OCI-LY7 (cell line): ENCODE data around the gene CLPSL1. TPM values are rescaled to one million over a fixed set of nuclear protein-coding genes. Genes with fewer than 3 reads are reported as not detected.

Experiments used
- BruUV-seq: library from RNA; stranded (reverse); fragments of 400-500 nt; replicated peaks from 2 replicates; lab custom pipeline; 2021; lab: Mats Ljungman, UMichigan
- CTCF ChIA-PET: fragments of 300-600 bp; sonication (Branson Sonifier 250); formaldehyde crosslinking; loops from one replicate; lab custom pipeline; 2022; ENCODE audit warnings: antibody characterized with exemption; ENCODE audit not compliant: unreplicated experiment; lab: Charles Lee
- POLR2A ChIA-PET: fragments of 300-600 bp; sonication (Branson Sonifier 250); formaldehyde crosslinking; loops from one replicate; lab custom pipeline; 2022; ENCODE audit warnings: antibody characterized with exemption; lab: Charles Lee
- DNase-seq: peaks from one replicate; pipeline ENCODE4 v3.0.0-alpha.2; 2015; ENCODE audit warnings: low spot score
- H2AFZ ChIP-seq: fragments of 200-600 bp; sonication (generic), shearing (Covaris generic); 2 replicates; pipeline ENCODE4 v1.6.1; 2014; ENCODE audit warnings: mild to moderate bottlenecking, antibody characterized with exemption, low read length, moderate library complexity
- H3K27ac ChIP-seq: fragments of 200-600 bp; sonication (generic); 2 replicates; pipeline ENCODE4 v1.5.1; 2014; ENCODE audit warnings: mixed run types, low read depth, mild to moderate bottlenecking, moderate library complexity, low read length, inconsistent platforms; ENCODE audit not compliant: poor library complexity, severe bottlenecking
- H3K36me3 ChIP-seq: fragments of 200-600 bp; sonication (generic); 2 replicates; pipeline ENCODE4 v1.6.1; 2014; ENCODE audit warnings: mild to moderate bottlenecking, antibody characterized with exemption, low read length, moderate library complexity, mixed read lengths; ENCODE audit not compliant: insufficient read depth
- H3K4me1 ChIP-seq: fragments of 200-600 bp; sonication (generic); 2 replicates; pipeline ENCODE4 v1.5.1; 2014; ENCODE audit warnings: mild to moderate bottlenecking, low read length; ENCODE audit not compliant: insufficient read depth, poor library complexity, severe bottlenecking
- H3K4me2 ChIP-seq: fragments of 200-600 bp; sonication (generic); 2 replicates; pipeline ENCODE4 v1.6.1; 2014; ENCODE audit warnings: mild to moderate bottlenecking, low read length
- H3K4me3 ChIP-seq: fragments of 200-600 bp; sonication (generic); 2 replicates; pipeline ENCODE4 v1.5.1; 2014; ENCODE audit warnings: mild to moderate bottlenecking, low read depth, low read length; ENCODE audit not compliant: poor library complexity, severe bottlenecking
- H3K79me2 ChIP-seq: fragments of 200-600 bp; sonication (generic); 2 replicates; pipeline ENCODE4 v1.6.1; 2016; ENCODE audit warnings: low read depth, mild to moderate bottlenecking, low read length, moderate library complexity, mixed read lengths; ENCODE audit not compliant: insufficient read depth
- H3K9me2 ChIP-seq: fragments of 200-600 bp; sonication (generic); 2 replicates; pipeline ENCODE4 v1.6.1; 2016; ENCODE audit warnings: mild to moderate bottlenecking, low read length, mixed read lengths; ENCODE audit not compliant: insufficient read depth
- H3K9me3 ChIP-seq: fragments of 200-600 bp; sonication (generic); 2 replicates; pipeline ENCODE4 v1.6.1; 2014; ENCODE audit warnings: mild to moderate bottlenecking, mixed run types, low read length, mixed read lengths
- H4K20me1 ChIP-seq: fragments of 200-600 bp; sonication (generic); 2 replicates; pipeline ENCODE4 v1.6.1; 2014; ENCODE audit warnings: mild to moderate bottlenecking, antibody characterized with exemption, low read length, moderate library complexity, mixed read lengths; ENCODE audit not compliant: insufficient read depth
- EZH2phosphoT487 ChIP-seq: fragments of 200-600 bp; sonication (generic); IDR thresholded peaks from 2 replicates; pipeline ENCODE4 v1.6.1; 2018; ENCODE audit warnings: low read depth, borderline replicate concordance, mild to moderate bottlenecking, mixed run types, antibody characterized with exemption, low read length, moderate library complexity, mixed read lengths
- intact Hi-C: fragments of 100-400 bp; cut with micrococcal nuclease; formaldehyde crosslinking; loops from one replicate; pipeline ENCODE4 v1.10.0; 2022; ENCODE audit not compliant: unreplicated experiment
- total RNA-seq, 2 experiments: library from RNA; depleted of rRNA in 1 of 2; stranded (reverse); fragments of >200 nt in 1 of 2; shearing (Covaris generic) in 1 of 2; gene quantifications; 2 replicates each; pipeline ENCODE4 v1.2.3, GENCODE V29; 2014 to 2022
- TF ChIP-seq, protein P1 (sequence below): fragments of 200-600 bp; sonication (generic); conservative IDR thresholded peaks from 2 replicates; pipeline ENCODE4 v1.5.1; 2014; ENCODE audit warnings: mild to moderate bottlenecking, antibody characterized with exemption, low read length, moderate library complexity, mixed read lengths

CLPSL1 gene
- total RNA-seq, 2 experiments from 2014 or later: not detected

DNA sequence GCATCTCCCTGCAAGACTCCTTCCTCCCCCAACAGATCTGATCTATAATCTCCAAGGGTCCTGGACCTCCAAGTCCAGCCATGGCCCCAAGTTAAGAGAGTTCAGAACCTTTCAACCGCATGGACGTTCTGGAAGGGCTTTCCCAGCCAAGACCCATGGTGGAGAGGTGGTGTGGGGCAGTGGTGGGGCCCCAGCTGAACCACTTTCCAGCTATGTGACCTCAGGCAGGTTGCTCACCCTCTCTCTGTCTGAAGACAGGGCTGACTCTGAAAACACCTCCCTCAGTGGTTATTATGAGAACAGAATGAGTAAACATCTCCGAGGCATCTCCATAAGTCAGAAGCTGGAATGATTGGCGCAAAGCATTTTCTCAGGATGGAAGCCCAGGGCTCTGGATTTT, 15.4 kb downstream of the CLPSL1 start:
- DNase-seq: no peak
- no TSS peak for BruUV-seq
- intact Hi-C loops: no loop called here
- Histone ChIP-seq H3K9me3 (no peaks in the 10 kb centered on the region), H3K9me2 (no peaks in the 10 kb centered on the region), H2AFZ (no peak overlapping the region), H3K79me2 (no peaks in the 10 kb centered on the region), H3K4me3 (no peak overlapping the region), H4K20me1 (no peaks in the 10 kb centered on the region), H3K4me1 (no peaks in the 10 kb centered on the region), H3K4me2 (no peak overlapping the region), H3K27ac (no peak overlapping the region), H3K36me3 (no peaks in the 10 kb centered on the region)
- ChIA-PET CTCF (no interaction called here), POLR2A (interaction anchor here (0.6 to 1.2 kb wide), 3 partner anchors 133 to 189 kb away, joined by 3 read pairs; no protein-coding TSS in a partner anchor)
- TF ChIP-seq, protein P1, sequence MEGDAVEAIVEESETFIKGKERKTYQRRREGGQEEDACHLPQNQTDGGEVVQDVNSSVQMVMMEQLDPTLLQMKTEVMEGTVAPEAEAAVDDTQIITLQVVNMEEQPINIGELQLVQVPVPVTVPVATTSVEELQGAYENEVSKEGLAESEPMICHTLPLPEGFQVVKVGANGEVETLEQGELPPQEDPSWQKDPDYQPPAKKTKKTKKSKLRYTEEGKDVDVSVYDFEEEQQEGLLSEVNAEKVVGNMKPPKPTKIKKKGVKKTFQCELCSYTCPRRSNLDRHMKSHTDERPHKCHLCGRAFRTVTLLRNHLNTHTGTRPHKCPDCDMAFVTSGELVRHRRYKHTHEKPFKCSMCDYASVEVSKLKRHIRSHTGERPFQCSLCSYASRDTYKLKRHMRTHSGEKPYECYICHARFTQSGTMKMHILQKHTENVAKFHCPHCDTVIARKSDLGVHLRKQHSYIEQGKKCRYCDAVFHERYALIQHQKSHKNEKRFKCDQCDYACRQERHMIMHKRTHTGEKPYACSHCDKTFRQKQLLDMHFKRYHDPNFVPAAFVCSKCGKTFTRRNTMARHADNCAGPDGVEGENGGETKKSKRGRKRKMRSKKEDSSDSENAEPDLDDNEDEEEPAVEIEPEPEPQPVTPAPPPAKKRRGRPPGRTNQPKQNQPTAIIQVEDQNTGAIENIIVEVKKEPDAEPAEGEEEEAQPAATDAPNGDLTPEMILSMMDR: no peak
- TF ChIP-seq EZH2phosphoT487: no peak

DNA sequence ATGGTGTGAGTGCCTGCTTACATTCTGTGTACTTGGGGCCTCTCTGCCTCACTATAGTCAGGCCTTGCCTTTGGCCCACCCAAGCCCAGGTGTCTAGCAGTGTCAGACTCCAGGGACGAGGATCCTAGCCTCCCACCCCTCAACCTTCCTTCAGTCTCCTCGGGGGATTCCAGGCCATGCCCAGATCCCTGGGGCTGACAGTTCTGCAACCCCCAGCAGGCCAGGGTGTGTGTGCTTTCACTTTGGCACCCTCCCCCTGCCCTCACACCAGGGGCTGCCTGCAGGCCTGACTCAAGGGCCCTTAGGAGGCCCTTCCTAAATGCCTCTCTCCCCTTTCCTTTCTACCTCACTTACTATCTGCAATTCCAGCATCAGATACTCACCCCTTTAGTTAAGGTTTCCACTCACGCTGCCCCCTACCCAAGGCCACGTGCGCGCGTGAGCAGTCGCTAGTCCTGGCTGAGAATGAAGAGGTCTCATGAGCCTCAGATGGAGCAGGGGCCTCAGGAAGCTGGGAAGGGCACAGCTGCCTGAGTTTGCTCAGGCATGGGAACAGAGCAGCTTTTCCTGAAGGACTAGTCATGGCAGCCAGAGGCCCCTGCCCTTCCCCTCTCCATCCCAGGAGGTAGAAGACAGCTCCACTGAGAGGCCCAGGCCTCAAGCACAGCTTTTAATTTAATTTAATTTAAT, 17.2 kb downstream of the CLPSL1 start:
- intact Hi-C loops: no loop called here
- Histone ChIP-seq H3K9me3 (no peaks in the 10 kb centered on the region), H3K36me3 (no peaks in the 10 kb centered on the region), H3K4me1 (no peaks in the 10 kb centered on the region), H4K20me1 (no peaks in the 10 kb centered on the region), H3K4me2 (no peak overlapping the region), H3K79me2 (no peaks in the 10 kb centered on the region), H3K9me2 (no peaks in the 10 kb centered on the region), H2AFZ (no peak overlapping the region), H3K27ac (no peak overlapping the region), H3K4me3 (no peak overlapping the region)
- no peak for DNase-seq
- no TSS peak for BruUV-seq
- POLR2A ChIA-PET: interaction anchor here (0.6 kb wide), 1 partner anchor 544 kb away, joined by 4 read pairs; no protein-coding TSS in a partner anchor
- TF ChIP-seq, protein P1: no peak
- no peak for TF ChIP-seq EZH2phosphoT487
- CTCF ChIA-PET: no interaction called here

DNA sequence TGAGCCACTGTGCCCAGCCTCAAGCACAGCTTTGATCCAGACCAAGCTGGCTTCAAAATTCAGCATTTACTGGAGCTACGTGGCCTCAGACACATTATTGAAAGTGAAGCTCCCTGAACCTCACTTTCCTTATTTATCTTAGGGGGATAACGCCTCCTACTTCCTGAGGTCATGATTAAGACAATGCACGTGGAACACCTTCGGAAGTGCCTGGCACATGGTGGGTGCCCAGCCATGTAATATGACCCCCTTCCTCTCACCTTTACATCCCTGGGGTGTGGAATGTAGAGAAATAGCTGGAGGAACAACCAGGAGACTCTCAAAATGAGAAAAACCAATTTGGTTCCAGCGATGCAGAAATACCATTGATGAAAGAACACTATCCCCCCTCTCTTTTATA, 17.9 kb downstream of the CLPSL1 start:
- DNase-seq: no peak
- no peak overlapping the region for H3K4me3 ChIP-seq
- intact Hi-C loops: no loop called here
- H3K9me3 ChIP-seq: no peaks in the 10 kb centered on the region
- no peaks in the 10 kb centered on the region for H3K4me1 ChIP-seq
- H3K4me2 ChIP-seq: no peak overlapping the region
- POLR2A ChIA-PET: no interaction called here
- BruUV-seq: no TSS peak
- H3K79me2 ChIP-seq: no peaks in the 10 kb centered on the region
- no peaks in the 10 kb centered on the region for H4K20me1 ChIP-seq
- no peak overlapping the region for H3K27ac ChIP-seq
- TF ChIP-seq, protein P1: no peak
- TF ChIP-seq EZH2phosphoT487: no peak
- no peaks in the 10 kb centered on the region for H3K36me3 ChIP-seq
- H2AFZ ChIP-seq: no peak overlapping the region
- H3K9me2 ChIP-seq: no peaks in the 10 kb centered on the region
- CTCF ChIA-PET: no interaction called here
